H9 (cell line): ENCODE data around the gene NAALADL1. TPM values are rescaled to one million over a fixed set of nuclear protein-coding genes. Genes with fewer than 3 reads are reported as not detected.

Experiments used
- DNase-seq: peaks from one replicate; pipeline ENCODE4 v3.0.0-alpha.2; 2017
- H2AFZ ChIP-seq: one replicate; pipeline ENCODE4 v1.6.1; 2013; ENCODE audit warnings: mild to moderate bottlenecking, low read length, control low read depth, moderate library complexity
- H2AK5ac ChIP-seq: 2 replicates; pipeline ENCODE4 v1.6.1; 2013; ENCODE audit warnings: low read length, control low read depth, mixed read lengths; ENCODE audit not compliant: insufficient read length
- H2BK120ac ChIP-seq: one replicate; pipeline ENCODE4 v1.6.1; 2013; ENCODE audit warnings: low read depth, mild to moderate bottlenecking, low read length, control low read depth, inconsistent platforms; ENCODE audit not compliant: poor library complexity, severe bottlenecking
- H2BK12ac ChIP-seq: 2 replicates; pipeline ENCODE4 v1.6.1; 2013; ENCODE audit warnings: low read length, control low read depth, mixed read lengths, low read depth; ENCODE audit not compliant: insufficient read length
- H2BK15ac ChIP-seq: 2 replicates; pipeline ENCODE4 v1.6.1; 2013; ENCODE audit warnings: low read depth, low read length, control low read depth
- H2BK20ac ChIP-seq: one replicate; pipeline ENCODE4 v1.6.1; 2013; ENCODE audit warnings: low read depth, mild to moderate bottlenecking, low read length, control low read depth, inconsistent platforms; ENCODE audit not compliant: poor library complexity, severe bottlenecking
- H2BK5ac ChIP-seq: 2 replicates; pipeline ENCODE4 v1.6.1; 2013; ENCODE audit warnings: low read length, control low read depth, mixed read lengths; ENCODE audit not compliant: insufficient read length
- H3K14ac ChIP-seq: 2 replicates; pipeline ENCODE4 v1.6.1; 2013; ENCODE audit warnings: low read length, control low read depth; ENCODE audit not compliant: insufficient read depth
- H3K18ac ChIP-seq: 2 replicates; pipeline ENCODE4 v1.6.1; 2013; ENCODE audit warnings: low read depth, mild to moderate bottlenecking, mixed read lengths, low read length, control low read depth; ENCODE audit not compliant: insufficient read length
- H3K23ac ChIP-seq: 2 replicates; pipeline ENCODE4 v1.6.1; 2013; ENCODE audit warnings: low read length, control low read depth, mixed read lengths, low read depth; ENCODE audit not compliant: insufficient read length
- H3K23me2 ChIP-seq: 2 replicates; pipeline ENCODE4 v1.6.1; 2013; ENCODE audit warnings: low read depth, mild to moderate bottlenecking, mixed read lengths, low read length, control low read depth; ENCODE audit not compliant: insufficient read length, poor library complexity, severe bottlenecking
- H3K27ac ChIP-seq: 2 replicates; pipeline ENCODE4 v1.5.1; 2013; ENCODE audit warnings: low read length, control low read depth, mixed read lengths, low read depth; ENCODE audit not compliant: insufficient read length
- H3K27me3 ChIP-seq: 2 replicates; pipeline ENCODE4 v1.6.1; 2013; ENCODE audit warnings: low read length, control low read depth, inconsistent platforms; ENCODE audit not compliant: insufficient read depth
- H3K4ac ChIP-seq: 2 replicates; pipeline ENCODE4 v1.6.1; 2013; ENCODE audit warnings: low read depth, mild to moderate bottlenecking, control low read depth, inconsistent platforms, low read length, moderate library complexity
- H3K4me1 ChIP-seq: 2 replicates; pipeline ENCODE4 v1.6.1; 2013; ENCODE audit warnings: low read length, control low read depth, inconsistent platforms; ENCODE audit not compliant: insufficient read depth
- H3K4me2 ChIP-seq: 2 replicates; pipeline ENCODE4 v1.6.1; 2013; ENCODE audit warnings: low read length, control low read depth, mixed read lengths; ENCODE audit not compliant: insufficient read length, insufficient read depth
- H3K56ac ChIP-seq: 2 replicates; pipeline ENCODE4 v1.6.1; 2013; ENCODE audit warnings: low read depth, mild to moderate bottlenecking, mixed read lengths, low read length, control low read depth; ENCODE audit not compliant: insufficient read length
- H3K79me1 ChIP-seq: 2 replicates; pipeline ENCODE4 v1.6.1; 2013; ENCODE audit warnings: low read depth, mild to moderate bottlenecking, moderate library complexity, low read length, control low read depth, inconsistent platforms; ENCODE audit not compliant: insufficient read depth, poor library complexity, severe bottlenecking
- H3K79me2 ChIP-seq: 2 replicates; pipeline ENCODE4 v1.6.1; 2013; ENCODE audit warnings: low read length, control low read depth, inconsistent platforms; ENCODE audit not compliant: insufficient read depth
- H3K9ac ChIP-seq: 2 replicates; pipeline ENCODE4 v1.6.1; 2013; ENCODE audit warnings: low read length, control low read depth, mixed read lengths; ENCODE audit not compliant: insufficient read length; ENCODE audit errors: extremely low read depth
- H3K9me3 ChIP-seq: one replicate; pipeline ENCODE4 v1.6.1; 2013; ENCODE audit warnings: low read depth, low read length, inconsistent platforms; ENCODE audit not compliant: control insufficient read depth
- H3T11ph ChIP-seq: one replicate; pipeline ENCODE4 v1.6.1; 2013; ENCODE audit warnings: mild to moderate bottlenecking, low read length, control low read depth, inconsistent platforms
- H4K20me1 ChIP-seq: one replicate; pipeline ENCODE4 v1.6.1; 2013; ENCODE audit not compliant: control insufficient read depth, insufficient read length, insufficient read depth
- H4K5ac ChIP-seq: 2 replicates; pipeline ENCODE4 v1.6.1; 2013; ENCODE audit warnings: low read depth, mild to moderate bottlenecking, mixed read lengths, low read length, control low read depth; ENCODE audit not compliant: insufficient read length
- H4K8ac ChIP-seq: replicated peaks from 2 replicates; pipeline ENCODE4 v1.6.1; 2013; ENCODE audit warnings: low read length, control low read depth, mixed read lengths, low read depth; ENCODE audit not compliant: insufficient read length
- H4K91ac ChIP-seq: 2 replicates; pipeline ENCODE4 v1.6.1; 2013; ENCODE audit warnings: low read depth, mild to moderate bottlenecking, moderate library complexity, mixed read lengths, low read length, control low read depth; ENCODE audit not compliant: insufficient read length
- H3K27ac Mint-ChIP-seq, 3 experiments: 2 replicates in 2 of 3; 3 replicates in 1 of 3; pipeline ENCODE4 v1.8.0; 2020 to 2021; ENCODE audit warnings: mixed read lengths in 3 of 3, mild to moderate bottlenecking in 1 of 3, moderate library complexity in 1 of 3
- H3K27me3 Mint-ChIP-seq: 2 replicates; pipeline ENCODE4 v1.8.0; 2021; ENCODE audit warnings: low read depth, mild to moderate bottlenecking, moderate library complexity, mixed read lengths
- H3K36me3 Mint-ChIP-seq, 3 experiments: 2 replicates in 2 of 3; 3 replicates in 1 of 3; pipeline ENCODE4 v1.8.0; 2020 to 2021; ENCODE audit warnings: low read depth in 3 of 3, mixed read lengths in 3 of 3; ENCODE audit not compliant: insufficient read depth in 1 of 3
- H3K4me1 Mint-ChIP-seq, 2 experiments: 2 replicates each; pipeline ENCODE4 v1.8.0; 2020; ENCODE audit warnings: mixed read lengths in 2 of 2
- H3K4me3 Mint-ChIP-seq, 2 experiments: 2 replicates in 1 of 2; 3 replicates in 1 of 2; pipeline ENCODE4 v1.8.0; 2020 to 2021; ENCODE audit warnings: mild to moderate bottlenecking in 2 of 2, mixed read lengths in 2 of 2, moderate library complexity in 1 of 2
- H3K9me3 Mint-ChIP-seq, 2 experiments: 2 replicates in 1 of 2; 3 replicates in 1 of 2; pipeline ENCODE4 v1.8.0; 2020; ENCODE audit warnings: mild to moderate bottlenecking in 2 of 2, mixed read lengths in 2 of 2, moderate library complexity in 1 of 2
- CTCF ChIP-seq: fragments of 200-600 bp; sonication (generic); conservative IDR thresholded peaks from 3 replicates; pipeline ENCODE4 v1.8.0; 2021; ENCODE audit warnings: antibody characterized with exemption, mild to moderate bottlenecking
- WGBS: extraction: QIAGEN DNeasy Blood & Tissue Kit; methylation state at CpG from one replicate; pipeline ENCODE4 v1.1.7; 2013; ENCODE audit warnings: missing lambda C conversion rate, low lambda C conversion rate, mixed read lengths; ENCODE audit not compliant: insufficient read length; ENCODE audit errors: extremely low coverage; 5-methylcytosine and 5-hydroxymethylcytosine counted together
- total RNA-seq: library from RNA; stranded (reverse); gene quantifications from 2 replicates; pipeline ENCODE4 v1.2.1, GENCODE V29; 2021

The NAALADL1 gene
- total RNA-seq, 1 experiment from 2014 or later = 1.0 TPM

- Histone ChIP-seq H2BK20ac (no peak overlapping the region), H4K5ac (no peak overlapping the region), H3K4me2 (peak overlapping the region; percentile 14), H2BK5ac (no peak overlapping the region), H3K27me3 (no peaks in the 10 kb centered on the region), H2BK12ac (no peak overlapping the region), H4K91ac (no peak overlapping the region), H3K9ac (no peak overlapping the region), H3K9me3 (no peaks in the 10 kb centered on the region), H2BK15ac (no peak overlapping the region), H4K20me1 (no peaks in the 10 kb centered on the region), H3T11ph (no peak overlapping the region), H3K14ac (no peak overlapping the region), H2BK120ac (no peak overlapping the region), H3K23ac (no peak overlapping the region), H3K18ac (no peak overlapping the region), H3K4ac (no peak overlapping the region), H3K4me1 (no peaks in the 10 kb centered on the region), H3K56ac (no peak overlapping the region), H3K79me1 (no peaks in the 10 kb centered on the region), H2AK5ac (no peak overlapping the region), H3K27ac (no peak overlapping the region), H3K79me2 (no peaks in the 10 kb centered on the region), H2AFZ (no peak overlapping the region), H3K23me2 (no peaks in the 10 kb centered on the region), H4K8ac (no peak overlapping the region)
- Mint-ChIP-seq H3K36me3 (peaks cover 5 to 25% (median 14%) of the 10 kb centered on the region in 3 experiments; a peak in 5 of 7 replicates), H3K4me1 (peaks cover 4 to 10% of the 10 kb centered on the region in 2 experiments), H3K4me3 (no peak overlapping the region; a peak in 1 of 5 replicates), H3K9me3 (no peaks in the 10 kb centered on the region; a peak in 1 of 5 replicates), H3K27ac (no peak overlapping the region; a peak in 1 of 7 replicates), H3K27me3 (no peaks in the 10 kb centered on the region)
- peak; percentile 48 for DNase-seq
- no CpG with 5 or more reads among the region's 56 CpGs for WGBS
- TF ChIP-seq CTCF = no peak
Measured at GRCh38 chr11:65047581-65048422, 10.6 kb downstream of the NAALADL1 start.
